Neural crest cell (in vitro differentiated cells): Measurements from ENCODE around the gene CEACAM16. TPM values are rescaled to one million over a fixed set of nuclear protein-coding genes. Genes with fewer than 3 reads are reported as not detected.

Experiments used
- DNase-seq: peaks from one replicate; pipeline ENCODE4 v3.0.0; 2021; ENCODE audit warnings: low read depth, mixed read lengths, low spot score
- H3K27ac Mint-ChIP-seq: one replicate; pipeline ENCODE4 v1.8.0; 2021; ENCODE audit warnings: mild to moderate bottlenecking, mixed read lengths; ENCODE audit not compliant: unreplicated experiment
- H3K27me3 Mint-ChIP-seq: 2 replicates; pipeline ENCODE4 v1.8.0; 2021; ENCODE audit warnings: low read depth, mild to moderate bottlenecking, mixed read lengths
- H3K36me3 Mint-ChIP-seq: 2 replicates; pipeline ENCODE4 v1.8.0; 2021; ENCODE audit warnings: low read depth, mild to moderate bottlenecking, mixed read lengths
- H3K4me1 Mint-ChIP-seq: 2 replicates; pipeline ENCODE4 v1.8.0; 2021; ENCODE audit warnings: mixed read lengths
- H3K4me3 Mint-ChIP-seq: one replicate; pipeline ENCODE4 v1.8.0; 2021; ENCODE audit warnings: mild to moderate bottlenecking, mixed read lengths
- H3K9me3 Mint-ChIP-seq: 2 replicates; pipeline ENCODE4 v1.8.0; 2021; ENCODE audit warnings: mixed read lengths
- total RNA-seq: library from RNA; stranded (reverse); gene quantifications from 2 replicates; pipeline ENCODE4 v1.2.1, GENCODE V29; 2021
- TF ChIP-seq, protein P1 (sequence below): fragments of 200-600 bp; sonication (generic); conservative IDR thresholded peaks from 2 replicates; pipeline ENCODE4 v1.5.0; 2021; ENCODE audit warnings: antibody characterized with exemption, mild to moderate bottlenecking

Gene CEACAM16
- total RNA-seq, 1 donor from 2014 or later: not detected

DNA sequence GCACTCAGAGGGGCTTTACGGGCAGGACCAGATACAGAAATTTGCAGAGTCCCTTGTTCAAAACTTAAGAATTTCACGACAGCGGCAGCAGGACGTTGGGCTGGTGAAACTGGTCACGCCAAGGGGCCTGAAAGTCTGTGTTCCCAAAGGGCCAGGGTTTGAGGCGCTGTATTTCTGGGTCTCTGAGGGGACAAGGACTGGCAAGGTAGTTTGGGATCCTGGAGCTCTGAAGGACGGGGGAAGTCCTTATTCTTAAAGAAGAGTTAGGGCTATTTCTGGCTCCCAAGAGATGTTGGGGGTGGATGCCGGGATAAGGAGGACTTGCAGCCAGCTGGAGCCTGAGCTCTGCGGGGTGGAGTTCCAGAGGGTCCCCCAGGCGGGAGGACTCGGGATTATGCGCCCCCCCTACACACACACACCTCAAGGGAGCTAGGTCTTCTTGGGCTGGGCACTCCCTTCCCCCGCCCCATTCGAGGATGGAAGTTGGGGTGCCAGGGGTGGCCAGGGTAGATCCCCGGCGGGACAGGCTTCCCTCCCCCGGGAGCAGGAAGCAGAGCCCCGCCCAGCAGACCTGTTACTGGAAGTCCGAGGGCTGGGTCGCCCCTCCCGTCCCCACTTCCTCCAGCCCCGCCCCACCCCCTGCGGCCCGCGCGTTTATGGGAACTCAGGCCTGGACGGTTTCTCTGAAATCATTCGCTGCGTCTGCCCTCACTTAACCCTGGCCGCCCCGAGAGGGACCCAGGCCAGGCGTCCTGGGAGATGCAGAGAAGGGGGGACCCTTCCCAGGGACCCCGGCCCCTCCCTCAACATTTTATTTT lies 55.2 kb downstream of the CEACAM16 start:
- no peak overlapping the region for H3K27ac Mint-ChIP-seq
- TF ChIP-seq, protein P1, sequence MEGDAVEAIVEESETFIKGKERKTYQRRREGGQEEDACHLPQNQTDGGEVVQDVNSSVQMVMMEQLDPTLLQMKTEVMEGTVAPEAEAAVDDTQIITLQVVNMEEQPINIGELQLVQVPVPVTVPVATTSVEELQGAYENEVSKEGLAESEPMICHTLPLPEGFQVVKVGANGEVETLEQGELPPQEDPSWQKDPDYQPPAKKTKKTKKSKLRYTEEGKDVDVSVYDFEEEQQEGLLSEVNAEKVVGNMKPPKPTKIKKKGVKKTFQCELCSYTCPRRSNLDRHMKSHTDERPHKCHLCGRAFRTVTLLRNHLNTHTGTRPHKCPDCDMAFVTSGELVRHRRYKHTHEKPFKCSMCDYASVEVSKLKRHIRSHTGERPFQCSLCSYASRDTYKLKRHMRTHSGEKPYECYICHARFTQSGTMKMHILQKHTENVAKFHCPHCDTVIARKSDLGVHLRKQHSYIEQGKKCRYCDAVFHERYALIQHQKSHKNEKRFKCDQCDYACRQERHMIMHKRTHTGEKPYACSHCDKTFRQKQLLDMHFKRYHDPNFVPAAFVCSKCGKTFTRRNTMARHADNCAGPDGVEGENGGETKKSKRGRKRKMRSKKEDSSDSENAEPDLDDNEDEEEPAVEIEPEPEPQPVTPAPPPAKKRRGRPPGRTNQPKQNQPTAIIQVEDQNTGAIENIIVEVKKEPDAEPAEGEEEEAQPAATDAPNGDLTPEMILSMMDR: no peak
- H3K27me3 Mint-ChIP-seq: peaks cover 94% of the 10 kb centered on the region
- peak overlapping the region; percentile 78 for H3K4me3 Mint-ChIP-seq
- H3K4me1 Mint-ChIP-seq: peaks cover 23% of the 10 kb centered on the region
- H3K36me3 Mint-ChIP-seq: no peaks in the 10 kb centered on the region
- no peak for DNase-seq
- no peaks in the 10 kb centered on the region for H3K9me3 Mint-ChIP-seq

- no peak for DNase-seq
- no peak overlapping the region for H3K27ac Mint-ChIP-seq
- H3K36me3 Mint-ChIP-seq: no peaks in the 10 kb centered on the region
- peaks cover 90% of the 10 kb centered on the region for H3K27me3 Mint-ChIP-seq
- peaks cover 23% of the 10 kb centered on the region for H3K4me1 Mint-ChIP-seq
- H3K9me3 Mint-ChIP-seq: no peaks in the 10 kb centered on the region
- peak overlapping the region; percentile 64 for H3K4me3 Mint-ChIP-seq
- TF ChIP-seq, protein P1: no peak
Observed at GRCh38 chr19:44754750-44755080, 55.8 kb downstream of the CEACAM16 start.

- H3K36me3 Mint-ChIP-seq: no peaks in the 10 kb centered on the region
- peaks cover 23% of the 10 kb centered on the region for H3K4me1 Mint-ChIP-seq
- no peaks in the 10 kb centered on the region for H3K9me3 Mint-ChIP-seq
- peak overlapping the region; percentile 23 for H3K4me3 Mint-ChIP-seq
- DNase-seq: no peak
- TF ChIP-seq, protein P1: no peak
- peaks cover 90% of the 10 kb centered on the region for H3K27me3 Mint-ChIP-seq
- H3K27ac Mint-ChIP-seq: no peak overlapping the region
Observed at GRCh38 chr19:44755219-44755618, 56.3 kb downstream of the CEACAM16 start.

- no peaks in the 10 kb centered on the region for H3K9me3 Mint-ChIP-seq
- no peak overlapping the region for H3K4me3 Mint-ChIP-seq
- TF ChIP-seq, protein P1: no peak
Observed at GRCh38 chr19:44756089-44756562, 57.2 kb downstream of the CEACAM16 start.

GRCh38 chr19:44757057-44757734 lies 58.2 kb downstream of the CEACAM16 start:
- no peaks in the 10 kb centered on the region for H3K36me3 Mint-ChIP-seq
- peak; percentile 29 for DNase-seq

More at GRCh38 chr19:44756089-44756562, 57.2 kb downstream of the CEACAM16 start:
- Mint-ChIP-seq H3K27ac (no peak overlapping the region), H3K4me1 (peaks cover 23% of the 10 kb centered on the region), H3K36me3 (no peaks in the 10 kb centered on the region), H3K27me3 (peaks cover 82% of the 10 kb centered on the region)
- no peak for DNase-seq

More at GRCh38 chr19:44757057-44757734, 58.2 kb downstream of the CEACAM16 start:
- peaks cover 23% of the 10 kb centered on the region for H3K4me1 Mint-ChIP-seq
- TF ChIP-seq, protein P1: no peak
- peak overlapping the region; percentile 67 for H3K27ac Mint-ChIP-seq
- H3K9me3 Mint-ChIP-seq: no peaks in the 10 kb centered on the region
- H3K27me3 Mint-ChIP-seq: peaks cover 71% of the 10 kb centered on the region
- H3K4me3 Mint-ChIP-seq: peak overlapping the region; percentile 90
